MCF 10A (cell line): Measurements from ENCODE around the gene TFAP2C. TPM values are rescaled to one million over a fixed set of nuclear protein-coding genes. Genes with fewer than 3 reads are reported as not detected.

Experiments used
- BruUV-seq: library from RNA; stranded (reverse); fragments of 400-500 nt; replicated peaks from 2 replicates; lab custom pipeline; 2021; lab: Mats Ljungman, UMichigan
- CTCF ChIA-PET: fragments of 300-600 bp; sonication (Branson Sonifier 250); formaldehyde crosslinking; extraction: SDS; loops from one replicate; lab custom pipeline; 2021; ENCODE audit warnings: antibody characterized with exemption, inconsistent platforms; lab: Yijun Ruan, JAX
- POLR2A ChIA-PET: fragments of 300-600, 350-650 bp; sonication (Branson Sonifier 250); formaldehyde crosslinking; extraction: SDS; loops from one replicate; lab custom pipeline; 2020; ENCODE audit warnings: antibody characterized with exemption, inconsistent platforms; lab: Yijun Ruan, JAX
- DNase-seq: peaks from one replicate; pipeline ENCODE4 v3.0.0-alpha.2; 2018; ENCODE audit not compliant: unreplicated experiment
- H3K27ac Mint-ChIP-seq: one replicate; pipeline ENCODE4 v1.8.0; 2022; ENCODE audit warnings: mild to moderate bottlenecking, low read depth, mixed read lengths; ENCODE audit not compliant: unreplicated experiment
- H3K27me3 Mint-ChIP-seq: one replicate; pipeline ENCODE4 v1.8.0; 2022; ENCODE audit warnings: mixed read lengths; ENCODE audit not compliant: insufficient read depth, unreplicated experiment
- H3K36me3 Mint-ChIP-seq: one replicate; pipeline ENCODE4 v1.8.0; 2022; ENCODE audit warnings: mild to moderate bottlenecking, moderate library complexity, mixed read lengths; ENCODE audit not compliant: insufficient read depth, unreplicated experiment
- H3K4me1 Mint-ChIP-seq: one replicate; pipeline ENCODE4 v1.8.0; 2022; ENCODE audit warnings: mixed read lengths; ENCODE audit not compliant: insufficient read depth, unreplicated experiment
- H3K4me3 Mint-ChIP-seq: one replicate; pipeline ENCODE4 v1.8.0; 2022; ENCODE audit warnings: mild to moderate bottlenecking, moderate library complexity, mixed read lengths; ENCODE audit not compliant: unreplicated experiment
- H3K9me3 Mint-ChIP-seq: one replicate; pipeline ENCODE4 v1.8.0; 2022; ENCODE audit warnings: mixed read lengths; ENCODE audit not compliant: unreplicated experiment
- intact Hi-C: fragments of 100-400 bp; cut with micrococcal nuclease; formaldehyde crosslinking; loops from 2 replicates; pipeline ENCODE4 v1.14.1; 2022
- total RNA-seq: library from RNA; stranded (reverse); gene quantifications from 2 replicates; pipeline ENCODE4 v1.2.3, GENCODE V29; 2022
- TF ChIP-seq, protein P1 (sequence below): fragments of 200-600 bp; IDR thresholded peaks from one replicate; pipeline ENCODE4 v1.8.0; 2022; ENCODE audit warnings: antibody characterized with exemption, mild to moderate bottlenecking; ENCODE audit not compliant: unreplicated experiment

Gene TFAP2C
- total RNA-seq, 1 experiment from 2014 or later: 13.2 TPM

GRCh38 chr20:56584916-56585315 lies 44.2 kb upstream of the TFAP2C start:
- Mint-ChIP-seq H3K9me3 (no peaks in the 10 kb centered on the region), H3K4me3 (no peak overlapping the region), H3K27ac (no peak overlapping the region), H3K36me3 (no peaks in the 10 kb centered on the region), H3K4me1 (no peaks in the 10 kb centered on the region), H3K27me3 (no peaks in the 10 kb centered on the region)
- TF ChIP-seq, protein P1, sequence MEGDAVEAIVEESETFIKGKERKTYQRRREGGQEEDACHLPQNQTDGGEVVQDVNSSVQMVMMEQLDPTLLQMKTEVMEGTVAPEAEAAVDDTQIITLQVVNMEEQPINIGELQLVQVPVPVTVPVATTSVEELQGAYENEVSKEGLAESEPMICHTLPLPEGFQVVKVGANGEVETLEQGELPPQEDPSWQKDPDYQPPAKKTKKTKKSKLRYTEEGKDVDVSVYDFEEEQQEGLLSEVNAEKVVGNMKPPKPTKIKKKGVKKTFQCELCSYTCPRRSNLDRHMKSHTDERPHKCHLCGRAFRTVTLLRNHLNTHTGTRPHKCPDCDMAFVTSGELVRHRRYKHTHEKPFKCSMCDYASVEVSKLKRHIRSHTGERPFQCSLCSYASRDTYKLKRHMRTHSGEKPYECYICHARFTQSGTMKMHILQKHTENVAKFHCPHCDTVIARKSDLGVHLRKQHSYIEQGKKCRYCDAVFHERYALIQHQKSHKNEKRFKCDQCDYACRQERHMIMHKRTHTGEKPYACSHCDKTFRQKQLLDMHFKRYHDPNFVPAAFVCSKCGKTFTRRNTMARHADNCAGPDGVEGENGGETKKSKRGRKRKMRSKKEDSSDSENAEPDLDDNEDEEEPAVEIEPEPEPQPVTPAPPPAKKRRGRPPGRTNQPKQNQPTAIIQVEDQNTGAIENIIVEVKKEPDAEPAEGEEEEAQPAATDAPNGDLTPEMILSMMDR: no peak
- BruUV-seq: no TSS peak
- intact Hi-C loops: no loop called here
- DNase-seq: no peak
- CTCF ChIA-PET: interaction anchor here (0.6 to 0.9 kb wide), 2 partner anchors 34 to 35 kb away, joined by 3 to 4 read pairs; no protein-coding TSS in a partner anchor
- POLR2A ChIA-PET: interaction anchor here (0.5 kb wide), 1 partner anchor 120 kb away, joined by 3 read pairs; no protein-coding TSS in a partner anchor

DNA sequence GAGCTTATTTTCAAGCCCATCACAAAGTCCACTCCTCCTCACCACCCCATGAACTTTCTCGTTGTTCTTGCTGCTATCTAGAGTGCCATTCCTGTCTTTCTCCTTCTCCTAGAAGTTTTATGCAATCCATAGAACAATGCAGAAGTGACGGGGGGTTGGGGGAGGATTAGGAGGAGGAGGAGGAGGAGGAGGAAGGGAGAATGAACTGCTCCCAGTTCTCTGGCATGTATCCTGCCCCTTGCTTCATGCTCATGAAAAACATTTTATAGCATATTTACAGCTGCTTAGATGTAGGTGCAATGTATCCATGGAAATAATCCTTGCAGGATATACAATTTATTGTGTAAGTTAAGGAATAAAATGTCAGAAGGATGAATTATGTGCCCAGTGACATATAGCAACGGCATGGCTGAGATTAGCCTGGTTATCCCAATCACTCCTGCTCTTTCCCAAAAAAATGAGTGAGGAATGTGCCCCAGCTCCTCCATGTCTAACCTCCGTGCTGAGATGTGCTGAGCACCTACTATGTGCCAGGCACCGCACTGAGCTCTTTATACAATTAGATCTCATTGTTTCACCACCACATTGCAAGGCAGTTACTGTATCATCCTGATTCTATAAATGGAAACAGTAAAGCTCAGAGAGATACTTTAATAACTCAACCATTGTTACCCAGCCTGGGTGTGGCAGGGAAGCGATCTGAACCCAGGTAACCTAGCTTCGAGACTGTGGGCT lies 41.6 kb upstream of the TFAP2C start:
- Mint-ChIP-seq H3K27me3 (no peaks in the 10 kb centered on the region), H3K9me3 (no peaks in the 10 kb centered on the region), H3K27ac (no peak overlapping the region), H3K36me3 (no peaks in the 10 kb centered on the region), H3K4me3 (no peak overlapping the region), H3K4me1 (no peaks in the 10 kb centered on the region)
- ChIA-PET POLR2A (interaction anchor here (1.0 to 2.1 kb wide), 4 partner anchors 9 to 71 kb away, joined by 3 to 5 read pairs (median 4); no protein-coding TSS in a partner anchor), CTCF (interaction anchor here (0.6 to 3.0 kb wide), 12 partner anchors 9 to 1022 kb away, joined by 3 to 19 read pairs (median 4); no protein-coding TSS in a partner anchor)
- intact Hi-C loops: no loop called here
- peak; percentile 2 for DNase-seq
- BruUV-seq: no TSS peak
- TF ChIP-seq, protein P1: no peak

DNA sequence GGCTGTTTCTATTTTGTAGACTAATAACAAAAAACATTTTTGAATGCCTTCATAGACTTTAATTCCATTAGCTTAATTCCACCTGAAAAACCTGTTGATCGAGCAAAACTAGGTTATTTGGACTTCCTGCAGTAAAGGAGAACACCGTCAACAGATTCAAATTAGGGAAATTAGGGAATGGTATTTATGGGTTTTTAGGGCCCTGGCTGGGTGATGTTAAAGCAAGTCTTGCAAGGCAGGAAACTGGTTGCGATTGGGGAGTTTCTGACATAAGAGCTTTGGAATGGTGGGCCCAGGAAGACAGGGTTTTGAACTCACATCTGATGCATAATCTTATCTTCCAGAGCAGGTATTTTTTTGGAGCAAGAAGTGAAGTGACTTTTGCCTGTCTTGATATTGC lies 40.1 kb upstream of the TFAP2C start:
- Mint-ChIP-seq H3K4me3 (no peak overlapping the region), H3K27me3 (no peaks in the 10 kb centered on the region), H3K4me1 (no peaks in the 10 kb centered on the region), H3K36me3 (no peaks in the 10 kb centered on the region), H3K9me3 (no peaks in the 10 kb centered on the region), H3K27ac (no peak overlapping the region)
- ChIA-PET POLR2A (no interaction called here), CTCF (interaction anchor here (0.5 to 3.0 kb wide), 6 partner anchors 10 to 473 kb away, joined by 3 to 19 read pairs (median 4); no protein-coding TSS in a partner anchor)
- DNase-seq: no peak
- TF ChIP-seq, protein P1: no peak
- no TSS peak for BruUV-seq
- intact Hi-C loops: no loop called here

- Mint-ChIP-seq H3K27ac (no peak overlapping the region), H3K9me3 (no peaks in the 10 kb centered on the region), H3K4me1 (no peaks in the 10 kb centered on the region), H3K4me3 (no peak overlapping the region), H3K36me3 (no peaks in the 10 kb centered on the region), H3K27me3 (no peaks in the 10 kb centered on the region)
- BruUV-seq: no TSS peak
- CTCF ChIA-PET: interaction anchor here (0.7 to 3.0 kb wide), 2 partner anchors 39 to 401 kb away, joined by 3 to 19 read pairs; no protein-coding TSS in a partner anchor
- POLR2A ChIA-PET: no interaction called here
- TF ChIP-seq, protein P1: no peak
- DNase-seq: no peak
- intact Hi-C loops: no loop called here
Observed at GRCh38 chr20:56589633-56590032, 39.5 kb upstream of the TFAP2C start.
